H54 (cell line): ENCODE results near the gene KLRK1.
"Not testable (repeated sequence)": the region's sequence is repeated elsewhere in the genome, so short reads cannot be mapped to it uniquely, and the experiment has no call there.

Source experiments
- DNase-seq: peaks from one replicate; pipeline ENCODE4 v3.0.0; 2011; ENCODE audit warnings: low spot score, mixed read lengths; ENCODE audit not compliant: insufficient read length
- FAIRE-seq: peaks from 3 replicates; lab custom pipeline; 2011; peaks lifted over from hg19 to GRCh38; lab: Jason Lieb, UNC
- POLR2A ChIP-seq: IDR thresholded peaks from 2 replicates; pipeline ENCODE4 v1.6.1; 2011; ENCODE audit warnings: low read depth, mild to moderate bottlenecking, low read length

KLRK1 gene

GRCh38 chr12:10397296-10397695 lies 7.5 kb upstream of the KLRK1 start:
- no peak for TF ChIP-seq POLR2A
- FAIRE-seq = no peak

GRCh38 chr12:10396176-10396575 lies 6.3 kb upstream of the KLRK1 start:
- not testable (repeated sequence) for FAIRE-seq, DNase-seq

More at GRCh38 chr12:10397296-10397695, 7.5 kb upstream of the KLRK1 start:
- DNase-seq = no peak

GRCh38 chr12:10395390-10395998 lies 5.7 kb upstream of the KLRK1 start:
- peak; percentile 100 for FAIRE-seq
- peak; percentile 15 for DNase-seq
- no peak for TF ChIP-seq POLR2A

- FAIRE-seq = peak; percentile 6
- not testable (repeated sequence) for DNase-seq
Observed at GRCh38 chr12:10394531-10395152, 4.8 kb upstream of the KLRK1 start.

GRCh38 chr12:10393291-10393690 lies 3.5 kb upstream of the KLRK1 start:
- TF ChIP-seq POLR2A = no peak
- FAIRE-seq (no peak), DNase-seq (no peak)

- no peak for TF ChIP-seq POLR2A
- DNase-seq (peak; percentile 21), FAIRE-seq (peak; percentile 99)
Observed at GRCh38 chr12:10392394-10392930, 2.6 kb upstream of the KLRK1 start.

- not testable (repeated sequence) for DNase-seq, FAIRE-seq
Observed at GRCh38 chr12:10390991-10391390, 1.1 kb upstream of the KLRK1 start.

- FAIRE-seq (no peak), DNase-seq (no peak)
- no peak for TF ChIP-seq POLR2A
Observed at GRCh38 chr12:10388624-10389413, 1.0 kb downstream of the KLRK1 start.

GRCh38 chr12:10387498-10387897 lies 2.3 kb downstream of the KLRK1 start:
- FAIRE-seq, DNase-seq: not testable (repeated sequence)

GRCh38 chr12:10386857-10387256 lies 3.0 kb downstream of the KLRK1 start:
- TF ChIP-seq POLR2A = no peak
- DNase-seq (no peak), FAIRE-seq (peak; percentile 6)

GRCh38 chr12:10385166-10385613 lies 4.7 kb downstream of the KLRK1 start:
- FAIRE-seq (no peak), DNase-seq (no peak)
- no peak for TF ChIP-seq POLR2A

GRCh38 chr12:10384191-10384590 lies 5.7 kb downstream of the KLRK1 start:
- FAIRE-seq (no peak), DNase-seq (no peak)
- no peak for TF ChIP-seq POLR2A

GRCh38 chr12:10381928-10382628 lies 7.8 kb downstream of the KLRK1 start:
- DNase-seq = no peak
- no peak for FAIRE-seq
- TF ChIP-seq POLR2A = no peak

GRCh38 chr12:10378737-10379136 lies 11.1 kb downstream of the KLRK1 start:
- FAIRE-seq, DNase-seq: not testable (repeated sequence)
